ENCODE data around the gene ARHGAP9. TPM values are rescaled to one million over a fixed set of nuclear protein-coding genes. Genes with fewer than 3 reads are reported as not detected.

The ARHGAP9 gene
- total RNA-seq, 1 experiment from 2014 or later = not detected

DNA sequence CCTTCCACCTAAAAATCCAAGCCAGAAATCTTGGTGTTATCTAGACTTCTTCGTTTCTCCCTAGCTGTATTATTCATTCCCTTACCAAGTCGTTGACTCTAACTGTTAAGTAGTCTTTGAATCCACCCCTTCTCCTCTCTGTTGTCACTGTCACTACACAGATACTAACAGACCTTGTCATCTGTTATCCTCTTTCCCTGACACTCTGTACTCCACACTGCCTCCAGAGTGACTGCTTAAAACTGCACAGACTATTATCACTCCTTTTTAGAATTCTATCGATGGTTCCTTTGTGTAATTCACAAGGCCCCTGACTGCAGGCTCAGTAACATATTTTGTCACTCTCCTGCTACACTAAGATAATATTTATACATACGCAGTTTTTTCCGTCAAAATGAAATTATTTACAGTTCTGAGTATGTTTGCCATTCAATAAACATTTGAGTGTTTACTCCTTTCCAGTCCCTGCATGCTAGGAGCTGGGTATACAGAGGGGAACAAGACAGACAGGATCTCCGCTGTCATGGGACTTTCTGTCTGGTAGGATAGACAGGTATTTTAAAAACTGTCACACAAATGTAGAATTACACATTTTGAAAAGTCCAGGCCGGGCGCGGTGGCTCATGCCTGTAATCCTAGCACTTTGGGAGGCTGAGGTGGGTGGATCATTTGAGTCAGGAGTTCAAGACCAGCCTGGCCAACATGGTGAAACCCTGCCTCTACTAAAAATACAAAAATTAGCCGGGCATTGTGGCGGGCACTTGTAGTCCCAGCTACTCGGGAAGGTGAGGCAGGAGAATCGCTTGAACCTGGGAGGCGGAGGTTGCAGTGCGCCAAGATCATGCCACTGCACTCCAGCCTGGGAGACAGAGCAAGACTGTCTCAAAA lies 12.0 kb upstream of the ARHGAP9 start:
- CTCF ChIA-PET = no interaction called here
- intact Hi-C loops (cut with micrococcal nuclease; ENCODE audit: unreplicated experiment) = no loop called here
- no peak overlapping the region for H3K27ac ChIP-seq
- H3K4me3 ChIP-seq = no peak overlapping the region
- H3K4me1 ChIP-seq (replicated peaks; ENCODE audit: insufficient read depth) = no peaks in the 10 kb centered on the region; the same call in 1 of the 2 replicates
- H3K9me3 ChIP-seq (ENCODE audit: insufficient read depth, low read depth) = no peaks in the 10 kb centered on the region
- POLR2A ChIA-PET (ENCODE audit: unreplicated experiment) = no interaction called here
- no peak overlapping the region for H3K4me2 ChIP-seq
- H4K20me1 ChIP-seq (ENCODE audit: insufficient read depth) = peaks cover 41% of the 10 kb centered on the region
- H3K9me2 ChIP-seq (ENCODE audit: insufficient read depth) = no peaks in the 10 kb centered on the region
- peaks cover 35% of the 10 kb centered on the region; the same call in 1 of the 2 replicates for H3F3A ChIP-seq (ENCODE audit: insufficient read depth, low read depth)
- H3K27me3 ChIP-seq (ENCODE audit: insufficient read depth, low read depth) = no peaks in the 10 kb centered on the region
- no peak for DNase-seq
- peaks cover 43% of the 10 kb centered on the region for H3K36me3 ChIP-seq (ENCODE audit: low read depth)
- H3K79me2 ChIP-seq (ENCODE audit: low read depth) = peaks cover 41% of the 10 kb centered on the region
- TF ChIP-seq EZH2 (IDR thresholded peaks at IDR 0.05; ENCODE audit: low read depth) = no peak
- TF ChIP-seq, protein P1, sequence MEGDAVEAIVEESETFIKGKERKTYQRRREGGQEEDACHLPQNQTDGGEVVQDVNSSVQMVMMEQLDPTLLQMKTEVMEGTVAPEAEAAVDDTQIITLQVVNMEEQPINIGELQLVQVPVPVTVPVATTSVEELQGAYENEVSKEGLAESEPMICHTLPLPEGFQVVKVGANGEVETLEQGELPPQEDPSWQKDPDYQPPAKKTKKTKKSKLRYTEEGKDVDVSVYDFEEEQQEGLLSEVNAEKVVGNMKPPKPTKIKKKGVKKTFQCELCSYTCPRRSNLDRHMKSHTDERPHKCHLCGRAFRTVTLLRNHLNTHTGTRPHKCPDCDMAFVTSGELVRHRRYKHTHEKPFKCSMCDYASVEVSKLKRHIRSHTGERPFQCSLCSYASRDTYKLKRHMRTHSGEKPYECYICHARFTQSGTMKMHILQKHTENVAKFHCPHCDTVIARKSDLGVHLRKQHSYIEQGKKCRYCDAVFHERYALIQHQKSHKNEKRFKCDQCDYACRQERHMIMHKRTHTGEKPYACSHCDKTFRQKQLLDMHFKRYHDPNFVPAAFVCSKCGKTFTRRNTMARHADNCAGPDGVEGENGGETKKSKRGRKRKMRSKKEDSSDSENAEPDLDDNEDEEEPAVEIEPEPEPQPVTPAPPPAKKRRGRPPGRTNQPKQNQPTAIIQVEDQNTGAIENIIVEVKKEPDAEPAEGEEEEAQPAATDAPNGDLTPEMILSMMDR (conservative IDR thresholded peaks at IDR 0.05) = 0 out of 2 replicates have a peak, but pooled peaks have one; percentile 27
- no TSS peak for BruUV-seq (replicated peaks)
- H2AFZ ChIP-seq = no peak overlapping the region

DNA sequence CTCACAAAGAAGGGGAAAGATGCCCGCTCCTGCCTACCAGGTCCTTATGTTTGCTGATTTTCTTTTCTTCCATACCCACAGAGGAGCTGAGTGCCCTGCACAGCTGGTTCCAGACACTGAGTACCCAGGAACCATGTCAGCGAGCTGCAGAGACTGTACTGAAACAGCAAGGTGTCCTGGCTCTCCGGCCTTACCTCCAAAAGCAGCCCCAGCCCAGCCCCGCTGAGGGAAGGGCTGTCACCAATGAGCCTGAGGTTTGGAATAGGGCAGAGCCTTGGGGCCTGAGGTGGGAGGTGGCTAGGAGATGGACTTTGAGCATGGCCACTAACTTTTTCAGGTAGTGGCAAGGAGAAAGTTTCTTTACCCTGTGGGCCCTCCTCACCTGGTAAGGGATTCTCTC lies 10.5 kb upstream of the ARHGAP9 start:
- Histone ChIP-seq H3K9me3 (ENCODE audit: insufficient read depth, low read depth) (no peaks in the 10 kb centered on the region), H3K79me2 (ENCODE audit: low read depth) (peaks cover 41% of the 10 kb centered on the region), H3K4me3 (no peak overlapping the region), H3K27ac (no peak overlapping the region), H3K27me3 (ENCODE audit: insufficient read depth, low read depth) (no peaks in the 10 kb centered on the region), H3K4me2 (0 out of 2 replicates have a peak overlapping the region, but pooled peaks have one; percentile 98), H3K4me1 (replicated peaks; ENCODE audit: insufficient read depth) (no peaks in the 10 kb centered on the region; the same call in 1 of the 2 replicates), H3K9me2 (ENCODE audit: insufficient read depth) (no peaks in the 10 kb centered on the region), H3K36me3 (ENCODE audit: low read depth) (peaks cover 43% of the 10 kb centered on the region), H3F3A (ENCODE audit: insufficient read depth, low read depth) (peaks cover 35% of the 10 kb centered on the region; the same call in 1 of the 2 replicates), H2AFZ (no peak overlapping the region), H4K20me1 (ENCODE audit: insufficient read depth) (peaks cover 37% of the 10 kb centered on the region)
- TF ChIP-seq, protein P1 (conservative IDR thresholded peaks at IDR 0.05) = no peak
- no peak for TF ChIP-seq EZH2 (IDR thresholded peaks at IDR 0.05; ENCODE audit: low read depth)
- no peak for DNase-seq
- CTCF ChIA-PET = no interaction called here
- no TSS peak for BruUV-seq (replicated peaks)
- intact Hi-C loops (cut with micrococcal nuclease; ENCODE audit: unreplicated experiment) = no loop called here
- POLR2A ChIA-PET (ENCODE audit: unreplicated experiment) = no interaction called here

- ChIA-PET POLR2A (ENCODE audit: unreplicated experiment) (no interaction called here), CTCF (interaction anchor here (0.6 to 0.7 kb wide), 3 partner anchors 31 to 356 kb away, joined by 3 to 11 read pairs (median 3); no protein-coding TSS in a partner anchor)
- H3K4me2 ChIP-seq = peak overlapping the region; percentile 98
- H3K79me2 ChIP-seq (ENCODE audit: low read depth) = peaks cover 41% of the 10 kb centered on the region
- H4K20me1 ChIP-seq (ENCODE audit: insufficient read depth) = peaks cover 36% of the 10 kb centered on the region
- H3K27me3 ChIP-seq (ENCODE audit: insufficient read depth, low read depth) = no peaks in the 10 kb centered on the region
- TF ChIP-seq, protein P1 (conservative IDR thresholded peaks at IDR 0.05) = no peak
- TF ChIP-seq EZH2 (IDR thresholded peaks at IDR 0.05; ENCODE audit: low read depth) = no peak
- peaks cover 35% of the 10 kb centered on the region; the same call in 1 of the 2 replicates for H3F3A ChIP-seq (ENCODE audit: insufficient read depth, low read depth)
- H2AFZ ChIP-seq = no peak overlapping the region
- H3K9me2 ChIP-seq (ENCODE audit: insufficient read depth) = no peaks in the 10 kb centered on the region
- no peaks in the 10 kb centered on the region for H3K9me3 ChIP-seq (ENCODE audit: insufficient read depth, low read depth)
- DNase-seq = no peak
- TSS peak; percentile 48 for BruUV-seq (replicated peaks)
- 0 out of 2 replicates have a peak overlapping the region, but pooled peaks have one; percentile 3 for H3K27ac ChIP-seq
- H3K4me1 ChIP-seq (replicated peaks; ENCODE audit: insufficient read depth) = no peaks in the 10 kb centered on the region; the same call in 1 of the 2 replicates
- peak overlapping the region; percentile 97 for H3K4me3 ChIP-seq
- intact Hi-C loops (cut with micrococcal nuclease; ENCODE audit: unreplicated experiment) = no loop called here
- H3K36me3 ChIP-seq (ENCODE audit: low read depth) = peaks cover 43% of the 10 kb centered on the region
Observed at GRCh38 chr12:57489157-57489641, 9.5 kb upstream of the ARHGAP9 start.
